ENCODE results near the gene SEBOX. TPM values are rescaled to one million over a fixed set of nuclear protein-coding genes. Genes with fewer than 3 reads are reported as not detected.

SEBOX gene
- total RNA-seq, 1 experiment from 2014 or later = not detected

GRCh38 chr17:28368915-28369683 is 4.1 kb upstream of the SEBOX start:
- DNase-seq (ENCODE audit: low read depth) = no peak

DNA sequence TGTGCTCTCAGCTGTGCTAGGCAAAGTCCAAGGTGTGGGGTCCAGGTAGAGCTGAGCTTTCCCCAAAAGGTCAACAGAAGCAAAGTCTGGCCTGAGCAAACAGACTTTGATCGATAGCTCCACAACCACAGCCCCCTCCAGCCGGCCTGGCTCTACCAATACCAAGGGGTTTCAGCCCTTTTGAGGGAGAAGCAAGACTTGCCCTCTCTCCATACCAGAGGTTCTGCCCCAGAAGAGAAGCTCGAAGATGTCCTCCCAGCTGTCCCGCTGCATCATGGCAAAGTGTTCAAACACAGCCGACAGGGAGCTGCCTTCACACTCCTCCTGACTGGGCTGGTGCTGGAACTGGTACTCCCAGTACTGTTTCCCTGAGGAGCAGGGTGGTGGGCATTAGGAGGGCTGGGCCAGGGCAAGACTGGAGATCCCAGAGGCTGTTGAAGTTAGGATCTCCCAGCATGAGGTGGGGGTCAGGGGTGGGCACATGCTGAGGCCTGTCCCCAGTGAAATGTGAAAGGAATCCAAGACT is 3.4 kb upstream of the SEBOX start:
- DNase-seq (ENCODE audit: low read depth) = no peak

DNA sequence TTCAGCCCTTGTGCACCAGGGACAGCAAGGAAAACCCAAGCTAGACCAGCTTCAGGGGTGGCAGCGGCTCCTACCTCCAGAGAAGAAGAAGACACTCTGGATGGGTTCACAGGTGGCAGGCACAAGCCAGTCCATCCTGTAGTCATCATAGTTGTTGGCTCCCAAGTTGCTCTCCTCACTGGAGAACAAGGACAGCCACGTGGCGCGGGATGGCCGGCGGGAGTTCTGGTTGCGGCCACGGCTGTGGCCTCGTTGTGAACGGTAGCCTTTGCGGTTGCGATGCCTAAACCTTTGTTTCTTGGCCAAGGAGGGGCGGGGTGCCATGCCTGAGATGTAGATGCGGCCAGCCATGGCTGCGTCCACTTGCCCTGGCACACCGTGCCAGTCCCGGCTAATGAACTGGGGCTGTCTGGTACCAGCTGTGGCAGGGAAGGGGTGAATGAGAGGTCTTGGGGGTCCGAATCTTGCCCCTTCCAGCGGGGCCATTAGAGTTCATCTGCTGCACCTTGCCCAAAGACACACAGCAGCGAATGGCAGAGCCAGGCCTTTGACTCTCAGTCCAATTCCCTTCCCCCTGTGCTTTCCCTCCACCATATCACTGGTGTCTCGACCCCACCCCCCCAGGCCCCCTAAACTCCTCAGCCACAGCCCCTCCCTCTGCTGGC is 2.8 kb upstream of the SEBOX start:
- no peak for DNase-seq (ENCODE audit: low read depth)

- no peak for DNase-seq (ENCODE audit: low read depth)
Observed at GRCh38 chr17:28366605-28367004, 1.6 kb upstream of the SEBOX start.

DNA sequence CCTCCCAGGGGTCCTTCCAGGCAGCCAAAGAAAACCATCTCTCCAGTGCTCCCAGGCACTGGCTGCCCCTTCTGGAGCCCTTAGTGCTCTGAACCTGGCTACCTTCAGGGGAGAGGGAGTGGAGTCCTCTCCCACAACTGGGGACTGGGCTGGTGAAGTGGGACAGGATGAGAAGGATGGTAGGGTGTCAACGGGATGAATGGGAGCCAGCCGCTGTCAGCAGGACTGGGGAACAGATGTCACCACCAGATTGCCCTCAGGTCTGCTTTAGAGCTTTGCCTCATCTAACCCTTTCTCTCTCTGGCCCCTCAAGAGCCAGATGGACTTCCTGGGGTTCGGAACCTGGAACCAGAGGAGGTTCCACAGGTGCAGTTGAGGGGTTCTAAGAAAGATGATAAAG is 488 bp upstream of the SEBOX start:
- no peak for DNase-seq (ENCODE audit: low read depth)

- no peak for DNase-seq (ENCODE audit: low read depth)
Observed at GRCh38 chr17:28363776-28364650, 986 bp downstream of the SEBOX start.

DNA sequence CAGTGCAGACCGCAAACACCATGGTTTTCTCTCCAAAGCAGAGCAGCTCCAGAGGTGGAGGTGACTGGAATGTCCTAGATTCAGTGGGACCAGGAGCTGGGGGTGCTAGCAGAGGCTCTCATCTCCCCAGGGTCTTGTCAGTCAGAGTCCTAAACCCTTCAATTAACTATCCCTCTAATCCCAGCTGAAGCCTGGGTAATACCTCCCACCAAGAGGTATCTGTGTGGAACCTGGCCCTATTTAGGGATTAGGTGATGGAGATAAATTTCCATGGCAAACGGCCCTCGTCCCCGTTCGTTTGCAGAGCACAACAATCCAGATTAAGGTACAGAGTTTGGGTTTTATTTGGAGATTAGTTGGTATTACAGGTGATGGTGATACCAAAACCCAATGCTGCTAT is 1.8 kb downstream of the SEBOX start:
- DNase-seq (ENCODE audit: low read depth) = no peak

DNA sequence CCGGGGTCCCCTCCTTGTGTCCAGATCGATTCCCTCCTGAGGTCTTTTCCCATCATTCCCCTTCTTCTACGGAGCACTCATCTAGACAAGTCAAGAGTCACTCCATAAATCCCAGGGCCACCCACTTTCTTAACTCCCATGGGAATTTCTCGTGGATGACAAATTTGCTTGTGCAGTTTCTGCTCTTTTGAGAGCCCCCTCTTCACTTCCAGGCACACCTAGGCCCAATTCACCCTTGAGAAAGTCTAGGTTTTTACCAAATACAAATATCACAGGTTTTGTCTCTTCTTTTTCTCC is 7.2 kb downstream of the SEBOX start:
- no peak for DNase-seq (ENCODE audit: low read depth)

DNA sequence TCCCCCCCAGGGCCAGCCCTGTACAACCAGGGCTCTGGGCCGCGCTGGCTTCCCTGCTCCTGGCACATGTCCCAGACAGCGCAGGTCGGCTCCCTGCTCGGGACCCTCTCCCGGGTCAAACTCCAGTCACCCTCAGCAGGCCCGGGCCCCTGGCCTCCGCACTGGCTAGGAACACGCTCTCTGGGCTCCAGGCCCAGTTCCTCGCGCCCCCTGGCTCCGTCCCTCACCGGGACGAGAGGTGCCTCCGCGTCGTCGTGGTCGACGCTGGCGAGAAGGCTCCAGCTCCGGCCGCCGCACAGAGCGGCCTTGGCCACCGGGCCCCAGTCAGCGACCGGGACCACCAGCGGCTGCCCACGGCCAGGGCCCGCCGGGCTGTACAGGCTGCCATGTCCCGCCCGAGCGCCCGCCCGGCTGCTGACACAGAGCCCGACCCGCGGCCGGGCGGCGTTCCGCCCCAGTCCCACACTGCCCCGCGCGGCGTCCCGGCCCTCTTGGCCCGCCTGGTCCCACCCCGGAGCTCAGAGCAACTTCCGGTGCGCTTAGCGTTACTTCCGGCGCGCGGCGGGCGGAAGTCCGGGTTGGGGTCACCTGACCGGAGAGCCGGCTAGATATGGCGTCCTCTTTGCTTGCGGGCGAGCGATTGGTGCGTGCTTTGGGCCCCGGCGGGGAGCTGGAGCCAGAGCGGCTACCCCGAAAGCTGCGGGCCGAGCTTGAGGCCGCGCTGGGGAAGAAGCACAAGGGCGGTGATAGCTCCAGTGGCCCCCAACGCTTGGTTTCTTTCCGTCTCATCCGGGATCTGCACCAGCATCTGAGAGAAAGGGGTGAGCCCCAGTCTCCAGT is 7.7 kb downstream of the SEBOX start, which contains the start of gene POLDIP2:
POLDIP2 (minus strand) TSS at position 467 of the 840 bp plus-strand sequence; CDS start at position 388, 79 bp downstream.
- DNase-seq (ENCODE audit: low read depth) = peak; percentile 92

DNA sequence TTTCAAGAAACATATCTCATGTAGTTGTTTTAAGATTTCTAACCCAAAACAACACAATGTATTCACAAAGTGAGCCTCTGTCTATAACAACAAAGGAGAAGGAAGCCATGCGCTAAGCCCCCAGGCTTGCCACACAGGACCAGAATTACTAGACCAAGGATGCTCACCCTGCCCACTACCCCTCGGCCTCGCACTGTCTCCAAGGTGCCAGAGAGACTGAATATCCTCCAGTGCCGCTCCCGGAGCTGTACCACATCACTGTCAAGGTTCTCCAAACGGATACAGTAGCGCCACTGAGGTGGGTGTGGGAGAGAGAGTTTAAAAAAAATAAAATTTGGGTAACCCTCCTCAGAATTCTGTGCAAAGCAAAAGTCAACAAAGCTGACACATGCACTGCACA is 14.7 kb downstream of the SEBOX start:
- no peak for DNase-seq (ENCODE audit: low read depth)

DNA sequence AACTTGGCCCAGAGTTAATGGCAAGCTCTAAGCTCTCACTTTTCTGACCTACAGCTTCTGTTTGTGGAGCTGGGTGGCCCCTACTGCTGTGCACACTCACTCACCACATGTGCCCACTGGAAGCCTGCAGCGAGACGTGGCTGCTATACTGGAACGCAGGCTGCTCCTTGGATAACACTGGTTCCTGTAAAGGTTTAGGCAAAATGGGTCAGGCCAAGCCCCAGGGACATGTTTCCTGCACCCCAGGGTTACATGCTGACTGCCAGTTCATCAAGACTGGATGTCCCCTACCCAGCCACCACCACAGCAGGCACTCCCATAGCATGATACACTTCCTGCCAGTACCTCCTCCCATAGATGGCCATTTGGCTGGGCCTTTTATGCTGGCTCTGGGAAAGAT is 16.0 kb downstream of the SEBOX start:
- no peak for DNase-seq (ENCODE audit: low read depth)

- DNase-seq (ENCODE audit: low read depth) = peak; percentile 95
Observed at GRCh38 chr17:28347261-28347891, 17.6 kb downstream of the SEBOX start.

GRCh38 chr17:28346746-28347246 is 18.2 kb downstream of the SEBOX start:
- no peak for DNase-seq (ENCODE audit: low read depth)

GRCh38 chr17:28346199-28346580 is 18.8 kb downstream of the SEBOX start:
- no peak for DNase-seq (ENCODE audit: low read depth)

DNA sequence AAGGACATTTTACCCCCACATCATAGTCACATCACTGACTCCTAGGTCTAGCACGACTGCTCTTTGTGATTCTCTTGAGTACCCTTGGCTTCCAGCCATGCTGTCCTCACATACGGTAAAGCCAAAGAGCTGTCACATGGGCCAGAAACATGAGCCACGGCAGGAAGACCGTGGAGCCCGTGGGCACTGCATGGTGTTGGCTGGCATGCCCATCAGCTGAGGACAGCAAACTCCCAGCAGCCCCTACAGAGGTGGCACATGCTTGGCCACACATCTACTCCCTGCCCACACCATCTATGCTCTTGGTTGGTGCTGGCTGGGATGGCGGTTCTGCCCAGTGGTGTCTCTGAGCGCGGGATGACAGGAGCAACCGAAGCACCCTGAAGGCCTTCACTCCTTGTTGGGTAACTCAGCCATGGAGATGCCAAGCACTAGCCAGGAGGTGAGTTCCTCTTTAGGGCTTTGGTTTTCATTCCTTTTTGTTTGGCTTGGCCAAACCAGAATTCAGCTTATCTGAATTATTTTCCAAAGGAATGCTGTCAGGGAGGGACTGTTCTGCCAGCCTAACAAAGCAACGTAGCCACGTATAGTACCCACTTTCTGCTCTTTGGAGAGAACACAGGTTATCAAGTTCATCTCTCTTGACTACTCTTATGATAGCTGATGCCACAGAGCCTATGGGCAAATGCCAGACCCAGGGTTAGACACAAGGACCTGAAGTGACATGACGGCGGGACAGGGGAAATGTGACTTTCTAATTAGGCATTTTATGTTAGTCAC is 19.4 kb downstream of the SEBOX start:
- DNase-seq (ENCODE audit: low read depth) = no peak

DNA sequence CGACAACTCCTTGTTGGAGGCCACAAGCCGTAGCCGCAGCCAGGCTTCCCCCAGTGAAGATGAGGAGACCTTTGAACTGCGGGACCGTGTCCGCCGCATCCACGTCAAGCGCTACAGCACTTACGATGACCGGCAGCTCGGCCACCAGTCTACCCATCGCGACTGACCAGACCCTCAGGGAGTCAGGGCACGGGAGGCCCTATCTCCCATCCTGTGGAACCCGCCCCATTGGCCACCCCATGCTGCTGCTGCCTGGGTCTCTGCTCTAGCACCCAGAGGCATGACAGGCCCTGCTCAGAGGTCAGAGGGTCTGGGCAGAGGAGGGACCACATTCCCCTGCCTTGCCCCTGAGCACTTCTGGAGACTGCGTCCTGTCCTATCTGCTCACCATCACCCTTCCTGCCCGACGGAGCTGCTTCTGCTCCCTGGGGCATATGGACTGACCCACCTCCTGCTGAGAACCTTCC is 20.5 kb downstream of the SEBOX start:
- no peak for DNase-seq (ENCODE audit: low read depth)

DNA sequence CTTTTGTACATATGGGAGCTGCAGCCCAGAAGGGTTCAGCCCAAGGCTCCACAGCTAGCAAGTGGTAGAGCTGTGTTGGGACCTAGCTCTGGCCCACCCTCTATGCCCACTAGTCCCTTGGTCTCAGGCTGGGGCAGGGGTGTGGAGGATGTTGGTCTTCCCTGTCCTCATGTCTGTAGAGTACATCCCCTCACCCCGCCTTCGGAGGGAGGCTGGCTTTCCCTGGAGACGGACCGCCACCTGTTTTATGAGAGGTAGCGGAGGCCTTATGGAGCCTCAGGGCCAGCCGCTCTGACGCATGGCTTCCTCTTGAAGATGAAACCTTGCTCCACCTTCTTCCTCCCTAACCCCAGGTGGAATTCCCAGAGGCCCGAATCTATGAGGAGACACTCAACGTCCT is 21.0 kb downstream of the SEBOX start:
- no peak for DNase-seq (ENCODE audit: low read depth)

GRCh38 chr17:28343491-28343932 is 21.5 kb downstream of the SEBOX start:
- DNase-seq (ENCODE audit: low read depth) = no peak

DNA sequence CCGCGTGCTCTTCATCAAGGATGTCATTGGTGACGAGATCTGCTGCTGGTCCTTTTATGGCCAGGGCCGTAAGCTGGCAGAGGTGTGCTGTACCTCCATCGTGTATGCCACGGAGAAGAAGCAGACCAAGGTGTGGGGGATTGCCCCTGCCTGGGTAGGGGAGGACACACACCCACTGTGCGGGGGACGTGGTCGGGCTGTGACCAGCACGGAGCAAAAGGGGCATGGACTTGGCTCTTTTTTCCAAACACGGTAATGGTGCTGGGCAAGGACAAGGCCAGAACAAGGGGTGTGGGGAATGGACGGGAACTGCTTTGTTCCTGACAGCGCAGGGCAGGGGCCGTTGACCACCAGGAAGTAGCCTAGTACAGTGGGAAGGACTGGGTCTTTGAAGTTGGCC is 22.7 kb downstream of the SEBOX start:
- no peak for DNase-seq (ENCODE audit: low read depth)

Data from HT1080 (cell line).